A673 (cell line): ENCODE measurements around the gene ZNF827. TPM values are rescaled to one million over a fixed set of nuclear protein-coding genes. Genes with fewer than 3 reads are reported as not detected.
A peak's percentile ranks its signal among the peaks of the same experiment; 100 is the strongest.

Experiments used
- BruUV-seq: library from RNA; stranded (reverse); fragments of 400-500 nt; replicated peaks from 2 replicates; lab custom pipeline; 2021; lab: Mats Ljungman, UMichigan
- CTCF ChIA-PET: fragments of 300-600 bp; sonication (Branson Sonifier 250); formaldehyde crosslinking; loops from one replicate; lab custom pipeline; 2022; ENCODE audit warnings: antibody characterized with exemption; lab: Charles Lee
- POLR2A ChIA-PET: fragments of 300-600 bp; sonication (Branson Sonifier 250); formaldehyde crosslinking; loops from one replicate; lab custom pipeline; 2022; ENCODE audit warnings: antibody characterized with exemption; ENCODE audit not compliant: low non-redundant PET; lab: Charles Lee
- DNase-seq: peaks from one replicate; pipeline ENCODE4 v3.0.0-alpha.2; 2015; ENCODE audit warnings: low spot score
- H3K27ac ChIP-seq: fragments of 200-600 bp; sonication (generic); 2 replicates; pipeline ENCODE4 v1.5.1; 2016; ENCODE audit warnings: mixed run types, low read depth, mild to moderate bottlenecking, mixed read lengths, antibody characterized with exemption, low read length; ENCODE audit not compliant: poor library complexity, severe bottlenecking
- H3K27me3 ChIP-seq: fragments of 200-600 bp; sonication (generic); replicated peaks from 2 replicates; pipeline ENCODE4 v1.6.1; 2017; ENCODE audit warnings: mixed run types, low read depth, mild to moderate bottlenecking, mixed read lengths, antibody characterized with exemption, low read length; ENCODE audit not compliant: insufficient read depth, poor library complexity
- H3K36me3 ChIP-seq: fragments of 200-600 bp; sonication (generic); 2 replicates; pipeline ENCODE4 v1.6.1; 2016; ENCODE audit warnings: mixed run types, mild to moderate bottlenecking, mixed read lengths, antibody characterized with exemption, low read length; ENCODE audit not compliant: insufficient read depth, poor library complexity, severe bottlenecking
- H3K4me1 ChIP-seq: fragments of 200-600 bp; sonication (generic); 2 replicates; pipeline ENCODE4 v1.6.1; 2017; ENCODE audit warnings: mixed run types, mild to moderate bottlenecking, mixed read lengths, antibody characterized with exemption, low read length; ENCODE audit not compliant: insufficient read depth, poor library complexity, severe bottlenecking
- H3K4me3 ChIP-seq: fragments of 200-600 bp; sonication (generic); 2 replicates; pipeline ENCODE4 v1.5.1; 2016; ENCODE audit warnings: low read depth, mixed run types, mild to moderate bottlenecking, mixed read lengths, low read length; ENCODE audit not compliant: poor library complexity, severe bottlenecking
- H3K9me3 ChIP-seq: fragments of 200-600 bp; sonication (generic); 2 replicates; pipeline ENCODE4 v1.6.1; 2016; ENCODE audit warnings: mixed run types, low read depth, mild to moderate bottlenecking, mixed read lengths, antibody characterized with exemption, low read length; ENCODE audit not compliant: poor library complexity, severe bottlenecking
- CTCF ChIP-seq: fragments of 300-800, 200-600 bp; sonication (generic); conservative IDR thresholded peaks from 2 replicates; pipeline ENCODE4 v1.5.1; 2017; ENCODE audit warnings: low read depth, mild to moderate bottlenecking, antibody characterized with exemption, low read length, moderate library complexity, mixed read lengths
- EZH2 ChIP-seq: fragments of 200-600 bp; sonication (generic); IDR thresholded peaks from 2 replicates; pipeline ENCODE4 v1.6.1; 2017; ENCODE audit warnings: borderline replicate concordance, low read depth, mild to moderate bottlenecking, mixed read lengths, antibody characterized with exemption, low read length; ENCODE audit not compliant: poor library complexity, severe bottlenecking
- intact Hi-C: fragments of 100-400 bp; cut with micrococcal nuclease; formaldehyde crosslinking; loops from one replicate; pipeline ENCODE4 v1.10.0; 2022; ENCODE audit not compliant: unreplicated experiment
- total RNA-seq: library from RNA; stranded (reverse); gene quantifications from 2 replicates; pipeline ENCODE4 v1.2.3, GENCODE V29; 2021

ZNF827 gene
- total RNA-seq, 1 experiment from 2014 or later: 20.0 TPM

GRCh38 chr4:145734031-145734430 is 204.6 kb downstream of the ZNF827 start:
- Histone ChIP-seq H3K4me1 (peaks cover 8% of the 10 kb centered on the region), H3K4me3 (no peak overlapping the region), H3K36me3 (no peaks in the 10 kb centered on the region), H3K27me3 (no peaks in the 10 kb centered on the region), H3K9me3 (no peaks in the 10 kb centered on the region), H3K27ac (no peak overlapping the region)
- intact Hi-C loops: loop anchor here (5.0 kb wide), 1 partner anchor 203 kb away; the partner anchor contains the start of gene ZNF827
- no TSS peak for BruUV-seq
- TF ChIP-seq CTCF (no peak), EZH2 (no peak)
- CTCF ChIA-PET: no interaction called here
- POLR2A ChIA-PET: no interaction called here
- DNase-seq: no peak

DNA sequence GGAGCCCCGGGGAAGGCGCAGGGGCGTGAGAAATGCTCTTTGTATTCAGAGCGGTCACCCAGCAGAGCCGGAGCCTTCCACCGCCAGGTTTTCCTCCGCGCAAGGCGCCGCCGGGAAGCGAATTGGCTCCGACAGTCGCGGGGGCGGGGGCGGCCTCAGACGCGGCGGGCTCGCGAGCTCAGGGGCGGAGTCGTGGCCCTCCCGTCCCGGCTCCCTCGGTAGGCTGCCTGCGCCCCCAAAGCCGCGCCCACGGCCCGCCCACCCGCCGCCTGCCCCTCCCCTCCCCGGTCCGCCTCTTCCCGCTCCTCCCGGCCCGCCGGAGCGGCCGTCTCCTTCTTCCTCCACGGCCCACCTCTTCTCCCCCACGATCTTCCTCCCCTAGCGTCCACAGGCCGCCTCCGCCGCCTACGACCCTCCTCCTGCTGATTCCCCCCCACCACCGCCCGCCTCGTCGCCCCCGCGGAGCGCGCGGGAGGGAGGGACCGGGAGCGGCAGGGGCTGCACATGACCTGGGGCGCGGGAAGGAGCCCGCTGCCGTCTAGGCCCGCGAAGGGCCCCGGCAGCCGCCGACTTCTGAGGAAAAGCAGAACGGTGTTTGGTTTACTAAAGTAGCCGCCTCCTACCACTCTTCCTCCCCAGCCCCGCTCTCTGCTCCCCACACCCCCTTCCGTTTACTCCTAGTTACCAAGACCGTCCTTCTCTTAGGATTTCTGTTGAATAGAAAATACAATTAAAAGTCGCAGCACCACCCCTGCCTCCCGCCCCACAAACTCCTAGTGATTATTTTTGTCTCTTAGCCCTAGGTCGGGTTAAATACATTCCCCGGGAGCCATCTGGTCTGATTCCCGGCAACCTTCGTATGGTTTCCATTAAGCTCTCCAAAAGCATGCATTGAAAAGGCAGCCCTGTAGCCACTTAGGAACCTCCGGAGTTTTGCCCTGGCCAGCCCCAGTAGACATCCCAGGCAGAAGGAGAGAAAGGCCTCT is 205.4 kb downstream of the ZNF827 start:
- intact Hi-C loops: loop anchor here (5.0 kb wide), 1 partner anchor 204 kb away; the partner anchor contains the start of gene ZNF827
- DNase-seq: peak; percentile 96
- no peak for TF ChIP-seq CTCF
- no peak for TF ChIP-seq EZH2
- CTCF ChIA-PET: no interaction called here
- Histone ChIP-seq H3K27ac (peak overlapping the region; percentile 81), H3K9me3 (no peaks in the 10 kb centered on the region), H3K36me3 (no peaks in the 10 kb centered on the region), H3K4me1 (peaks cover 8% of the 10 kb centered on the region), H3K27me3 (no peaks in the 10 kb centered on the region), H3K4me3 (peak overlapping the region; percentile 57)
- no TSS peak for BruUV-seq
- POLR2A ChIA-PET: no interaction called here

GRCh38 chr4:145732001-145732815 is 206.4 kb downstream of the ZNF827 start:
- Histone ChIP-seq H3K27me3 (no peaks in the 10 kb centered on the region), H3K27ac (peak overlapping the region; percentile 76), H3K4me3 (peak overlapping the region; percentile 57), H3K4me1 (peaks cover 8% of the 10 kb centered on the region), H3K36me3 (no peaks in the 10 kb centered on the region), H3K9me3 (no peaks in the 10 kb centered on the region)
- CTCF ChIA-PET: no interaction called here
- no peak for DNase-seq
- intact Hi-C loops: loop anchor here (5.0 kb wide), 1 partner anchor 205 kb away; the partner anchor contains the start of gene ZNF827
- TF ChIP-seq CTCF (no peak), EZH2 (no peak)
- no TSS peak for BruUV-seq
- POLR2A ChIA-PET: no interaction called here
